H1 (cell line): Measurements from ENCODE around the gene FGD4. TPM values are rescaled to one million over a fixed set of nuclear protein-coding genes. Genes with fewer than 3 reads are reported as not detected.
"Not testable (repeated sequence)": the region's sequence is repeated elsewhere in the genome, so short reads cannot be mapped to it uniquely, and the experiment has no call there.

Source experiments
- CTCF ChIA-PET: fragments of 300-600 bp; sonication (Branson Sonifier 250); formaldehyde crosslinking; loops from one replicate; lab custom pipeline; 2021; ENCODE audit not compliant: partially characterized antibody; lab: Charles Lee
- POLR2A ChIA-PET: fragments of 300-600 bp; sonication (Branson Sonifier 250); formaldehyde crosslinking; loops from one replicate; lab custom pipeline; 2021; ENCODE audit warnings: inconsistent platforms; ENCODE audit not compliant: partially characterized antibody; lab: Charles Lee
- DNase-seq, 2 experiments: peaks; one replicate each; pipeline versions ENCODE4 v3.0.0 to v3.0.0-alpha.2; 2010 to 2022; ENCODE audit warnings: low spot score in 2 of 2, low read depth in 1 of 2, mixed read lengths in 1 of 2
- FAIRE-seq: peaks from 2 replicates; lab custom pipeline; 2011; peaks lifted over from hg19 to GRCh38; lab: Jason Lieb, UNC
- H2AFZ ChIP-seq: 2 replicates; pipeline ENCODE4 v1.8.1; 2012; ENCODE audit warnings: low read length, inconsistent platforms
- H2AK5ac ChIP-seq: 2 replicates; pipeline ENCODE4 v1.6.1; 2013; ENCODE audit warnings: low read depth, low read length
- H2BK120ac ChIP-seq: replicated peaks from 2 replicates; pipeline ENCODE3; 2013; ENCODE audit warnings: low read depth, low read length, inconsistent platforms
- H2BK12ac ChIP-seq: 2 replicates; pipeline ENCODE4 v1.6.1; 2013; ENCODE audit warnings: low read depth, low read length
- H2BK15ac ChIP-seq: 2 replicates; pipeline ENCODE4 v1.6.1; 2013; ENCODE audit warnings: low read length
- H2BK20ac ChIP-seq: 2 replicates; pipeline ENCODE4 v1.6.1; 2013; ENCODE audit warnings: low read length
- H2BK5ac ChIP-seq: 2 replicates; pipeline ENCODE4 v1.6.1; 2013; ENCODE audit warnings: low read depth, low read length
- H3K14ac ChIP-seq: 2 replicates; pipeline ENCODE4 v1.6.1; 2013; ENCODE audit warnings: inconsistent platforms; ENCODE audit not compliant: insufficient read length
- H3K18ac ChIP-seq: 2 replicates; pipeline ENCODE4 v1.6.1; 2013; ENCODE audit warnings: low read length; ENCODE audit errors: extremely low read depth
- H3K23ac ChIP-seq: 2 replicates; pipeline ENCODE4 v1.6.1; 2013; ENCODE audit warnings: inconsistent platforms; ENCODE audit not compliant: insufficient read length
- H3K23me2 ChIP-seq: 2 replicates; pipeline ENCODE4 v1.6.1; 2013; ENCODE audit warnings: low read depth, low read length
- H3K27ac ChIP-seq: 2 replicates; pipeline ENCODE4 v1.6.1; 2011; ENCODE audit warnings: low read depth, low read length, inconsistent platforms
- H3K27me3 ChIP-seq, 4 experiments: replicated peaks in 1 of 4; 1 replicate in 1 of 4; 2 replicates in 3 of 4; pipeline versions ENCODE4 v1.6.1 to v1.8.1; 2011 to 2013; ENCODE audit warnings: low read length in 3 of 4, mild to moderate bottlenecking in 3 of 4, inconsistent platforms in 2 of 4, mixed read lengths in 2 of 4, moderate library complexity in 1 of 4; ENCODE audit not compliant: control insufficient read depth in 3 of 4, insufficient read depth in 3 of 4; ENCODE audit errors: extremely low read depth in 1 of 4
- H3K36me3 ChIP-seq, 4 experiments: 2 replicates each; pipeline versions ENCODE4 v1.6.1 to v1.8.1; 2011 to 2013; ENCODE audit warnings: mild to moderate bottlenecking in 4 of 4, low read length in 3 of 4, moderate library complexity in 2 of 4, control low read depth in 1 of 4, inconsistent platforms in 1 of 4; ENCODE audit not compliant: insufficient read depth in 4 of 4, control insufficient read depth in 2 of 4
- H3K4ac ChIP-seq: replicated peaks from 2 replicates; pipeline ENCODE3; 2013; ENCODE audit warnings: low read length, low read depth, mixed read lengths, inconsistent platforms; ENCODE audit not compliant: insufficient read length
- H3K4me1 ChIP-seq, 4 experiments: replicated peaks in 1 of 4; 1 replicate in 1 of 4; 2 replicates in 3 of 4; pipeline versions ENCODE4 v1.6.1 to v1.8.1; 2011 to 2013; ENCODE audit warnings: low read length in 3 of 4, inconsistent platforms in 2 of 4, mixed read lengths in 1 of 4; ENCODE audit not compliant: insufficient read depth in 4 of 4, control insufficient read depth in 3 of 4
- H3K4me2 ChIP-seq, 2 experiments: 2 replicates each; pipeline versions ENCODE4 v1.6.1 to v1.8.1; 2011 to 2013; ENCODE audit warnings: low read depth in 2 of 2, low read length in 2 of 2, control low read depth in 1 of 2, inconsistent platforms in 1 of 2, mild to moderate bottlenecking in 1 of 2; ENCODE audit not compliant: insufficient read depth in 1 of 2
- H3K4me3 ChIP-seq, 4 experiments: fragments of 200-600, 300-600 bp in 1 of 4; sonication (generic), shearing (Covaris generic), sonication (Bioruptor Twin) in 1 of 4; 2 replicates each; pipeline versions ENCODE4 v1.5.1 to v1.8.1; 2011 to 2016; ENCODE audit warnings: low read length in 4 of 4, low read depth in 3 of 4, control low read depth in 2 of 4, inconsistent platforms in 2 of 4, mild to moderate bottlenecking in 2 of 4, mixed read lengths in 1 of 4, moderate library complexity in 1 of 4; ENCODE audit not compliant: insufficient read depth in 2 of 4; ENCODE audit errors: extremely low read depth in 1 of 4
- H3K56ac ChIP-seq: replicated peaks from 2 replicates; pipeline ENCODE3; 2013; ENCODE audit warnings: low read depth, mild to moderate bottlenecking, mixed read lengths, low read length, inconsistent platforms; ENCODE audit not compliant: insufficient read length
- H3K79me1 ChIP-seq: 2 replicates; pipeline ENCODE4 v1.6.1; 2013; ENCODE audit warnings: low read depth, low read length, control low read depth
- H3K79me2 ChIP-seq, 2 experiments: 2 replicates each; pipeline versions ENCODE4 v1.6.1 to v1.8.1; 2012 to 2013; ENCODE audit warnings: low read length in 2 of 2, mild to moderate bottlenecking in 2 of 2, inconsistent platforms in 1 of 2; ENCODE audit not compliant: insufficient read depth in 2 of 2, control insufficient read depth in 1 of 2
- H3K9ac ChIP-seq, 4 experiments: replicated peaks in 1 of 4; 1 replicate in 1 of 4; 2 replicates in 3 of 4; pipeline versions ENCODE4 v1.6.1 to v1.8.1; 2011 to 2013; ENCODE audit warnings: low read depth in 3 of 4, low read length in 3 of 4, control low read depth in 2 of 4, mild to moderate bottlenecking in 2 of 4, moderate library complexity in 2 of 4, inconsistent platforms in 1 of 4; ENCODE audit errors: extremely low read depth in 1 of 4
- H3K9me3 ChIP-seq, 2 experiments: 2 replicates each; pipeline versions ENCODE4 v1.6.1 to v1.8.1; 2012 to 2013; ENCODE audit warnings: mild to moderate bottlenecking in 2 of 2, moderate library complexity in 2 of 2, control low read depth in 1 of 2, inconsistent platforms in 1 of 2, low read depth in 1 of 2, low read length in 1 of 2, mixed read lengths in 1 of 2; ENCODE audit not compliant: insufficient read depth in 2 of 2
- H4K20me1 ChIP-seq, 2 experiments: replicated peaks in 1 of 2; 2 replicates each; pipeline versions ENCODE3 to v1.8.1; 2011 to 2013; ENCODE audit warnings: inconsistent platforms in 2 of 2, low read length in 2 of 2, mild to moderate bottlenecking in 1 of 2; ENCODE audit not compliant: insufficient read depth in 2 of 2, control insufficient read depth in 1 of 2
- H4K5ac ChIP-seq: 2 replicates; pipeline ENCODE4 v1.6.1; 2013; ENCODE audit warnings: low read length, low read depth, mixed read lengths, inconsistent platforms; ENCODE audit not compliant: insufficient read length
- H4K8ac ChIP-seq: 2 replicates; pipeline ENCODE4 v1.8.0; 2013; ENCODE audit warnings: mild to moderate bottlenecking, moderate library complexity, low read length, inconsistent platforms; ENCODE audit not compliant: insufficient read depth; ENCODE audit errors: extremely low read depth
- H4K91ac ChIP-seq: replicated peaks from 2 replicates; pipeline ENCODE3; 2013; ENCODE audit warnings: low read length, mixed read lengths, inconsistent platforms; ENCODE audit not compliant: insufficient read length
- BRCA1 ChIP-seq: IDR thresholded peaks from 2 replicates; pipeline ENCODE4 v1.6.1; 2012; ENCODE audit warnings: low read depth, low read length, improper control_type of control experiment
- E2F6 ChIP-seq: IDR thresholded peaks from 2 replicates; pipeline ENCODE4 v1.6.1; 2012; ENCODE audit warnings: inconsistent platforms
- EGR1 ChIP-seq: IDR thresholded peaks from 2 replicates; pipeline ENCODE4 v1.6.1; 2011; ENCODE audit warnings: low read depth, low read length, borderline replicate concordance
- JUND ChIP-seq: IDR thresholded peaks from 2 replicates; pipeline ENCODE4 v1.6.1; 2011; ENCODE audit warnings: mild to moderate bottlenecking, improper control_type of control experiment, low read length
- NRF1 ChIP-seq: IDR thresholded peaks from 2 replicates; pipeline ENCODE4 v1.6.1; 2011; ENCODE audit warnings: mild to moderate bottlenecking, low read depth, low read length, improper control_type of control experiment
- RBBP5 ChIP-seq: IDR thresholded peaks from 2 replicates; pipeline ENCODE4 v1.7.1; 2012; ENCODE audit warnings: low read depth, mild to moderate bottlenecking, inconsistent platforms, low read length, moderate library complexity, borderline replicate concordance
- TAF7 ChIP-seq: optimal IDR thresholded peaks from 2 replicates; pipeline ENCODE3; 2011; ENCODE audit warnings: low read depth, mild to moderate bottlenecking, inconsistent platforms, low read length, moderate library complexity, borderline replicate concordance
- WGBS, 2 experiments: shearing (Covaris generic) in 1 of 2; methylation state at CpG; one replicate each; pipeline versions ENCODE4 v1.1.6 to v1.1.7; 2013 to 2015; ENCODE audit warnings: low lambda C conversion rate in 2 of 2, mixed read lengths in 2 of 2, inconsistent platforms in 1 of 2, low coverage in 1 of 2, missing lambda C conversion rate in 1 of 2; ENCODE audit not compliant: insufficient replicate concordance in 2 of 2, insufficient coverage in 1 of 2, insufficient read length in 1 of 2; ENCODE audit errors: extremely low coverage in 1 of 2, missing lambda C conversion rate in 1 of 2; 5-methylcytosine and 5-hydroxymethylcytosine counted together
- polyA plus RNA-seq, 7 experiments: library from polyadenylated mRNA; depleted of rRNA in 3 of 7; stranded (reverse) in 5 of 7; unstranded in 2 of 7; fragments of >200 nt in 5 of 7; fragments of 200-250 nt in 2 of 7; gene quantifications; 1 replicate in 5 of 7; 2 replicates in 1 of 7; 4 replicates in 1 of 7; pipeline versions ENCODE4 v1.2.1 to v1.2.3, GENCODE V29; 2011 to 2013; ENCODE audit warnings: missing spikeins in 2 of 7, mixed read lengths in 2 of 7
- total RNA-seq: library from RNA; stranded (reverse); fragmentation: NEBNext Ultra II Directional; extraction: Animal tissue kit (Norgen Biotek cat#: 25700); gene quantifications from 2 replicates; pipeline ENCODE4 v1.2.1, GENCODE V29; 2021

Gene FGD4
- total and polyA plus RNA-seq, 2 of the 8 experiments (the other 6 are each of a cell fraction or from before 2014, with no cell fraction given): 8.5 to 48.2 TPM

DNA sequence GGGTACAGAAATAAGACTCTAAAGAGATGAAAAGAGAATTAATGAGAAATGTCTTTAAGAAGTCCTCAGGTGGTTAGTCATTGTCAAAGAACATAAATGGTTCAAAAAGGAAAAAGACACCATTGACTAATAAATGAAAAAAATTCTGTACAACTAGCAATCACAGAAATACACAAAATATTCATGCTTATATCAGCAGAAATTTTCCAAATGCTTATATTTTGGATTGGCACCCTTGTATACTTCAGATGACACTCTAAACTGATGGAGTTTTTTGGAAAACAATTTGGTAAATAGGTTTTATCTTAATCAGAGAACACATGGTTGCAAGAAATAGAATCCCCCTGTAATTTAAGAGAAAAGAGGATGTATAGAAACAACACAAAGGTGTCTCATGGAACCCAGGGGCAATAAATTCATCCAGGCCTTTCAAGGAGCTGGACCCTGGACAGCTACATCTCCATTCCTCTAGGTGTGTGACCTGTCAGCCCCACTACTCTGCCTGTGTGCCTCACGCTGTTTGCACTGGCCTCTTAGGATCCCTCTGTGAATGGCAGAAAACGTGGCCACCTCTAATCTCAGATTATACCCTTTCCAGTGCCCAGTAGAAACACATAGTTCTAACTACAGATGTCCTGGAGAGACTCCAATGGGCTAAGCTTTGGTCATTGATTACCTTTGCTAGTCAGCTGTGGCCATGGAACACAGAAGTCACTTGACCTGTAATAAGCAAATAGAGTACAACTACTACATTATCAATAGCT lies 110.2 kb downstream of the FGD4 start (continued):
- no peak for TF ChIP-seq TAF7
- TF ChIP-seq EGR1: no peak
- TF ChIP-seq JUND: no peak
- TF ChIP-seq BRCA1: no peak
- no peak for TF ChIP-seq NRF1
- no peak for TF ChIP-seq E2F6
- TF ChIP-seq RBBP5: no peak

GRCh38 chr12:32511976-32512375 lies 112.6 kb downstream of the FGD4 start:
- ChIA-PET CTCF (interaction anchor here (0.6 to 1.5 kb wide), 5 partner anchors 19 to 160 kb away, joined by 3 to 4 read pairs (median 3); no protein-coding TSS in a partner anchor), POLR2A (interaction anchor here (0.7 to 1.6 kb wide), 2 partner anchors 11 to 13 kb away, joined by 3 to 8 read pairs; no protein-coding TSS in a partner anchor)
- not testable (repeated sequence) for H3K4ac ChIP-seq, H3K27me3 ChIP-seq, H3K36me3 ChIP-seq, H2BK20ac ChIP-seq, H3K14ac ChIP-seq, H2BK12ac ChIP-seq, H2BK120ac ChIP-seq, H4K5ac ChIP-seq, H3K9ac ChIP-seq, H3K4me1 ChIP-seq, H3K27ac ChIP-seq, DNase-seq, H3K9me3 ChIP-seq, H2BK5ac ChIP-seq, H3K23ac ChIP-seq, H2AFZ ChIP-seq, FAIRE-seq, H3K4me2 ChIP-seq, H2BK15ac ChIP-seq, H4K91ac ChIP-seq, H3K23me2 ChIP-seq, H3K4me3 ChIP-seq, H3K56ac ChIP-seq, H3K18ac ChIP-seq, H2AK5ac ChIP-seq, H4K8ac ChIP-seq
- peaks cover 13% of the 10 kb centered on the region; the same call in 1 of the 2 replicates for H3K79me1 ChIP-seq
- 92% methylated on average over 7 of the region's 7 CpGs; no CpG with 5 or more reads in 1 of the 2 experiments for WGBS, 2 experiments
- H4K20me1 ChIP-seq: peaks cover 14 to 20% of the 10 kb centered on the region in 2 experiments
- peaks cover 3 to 98% of the 10 kb centered on the region in 2 experiments; a peak in 3 of 4 replicates for H3K79me2 ChIP-seq
